ENCODE results near the gene ELMO1.

Gene ELMO1

GRCh38 chr7:37368540-37368939, 80.1 kb downstream of the ELMO1 start:
- no peak for DNase-seq (ENCODE audit: low read depth in 2 of 2)

- DNase-seq (ENCODE audit: low read depth in 2 of 2) = no peak
Measured at GRCh38 chr7:37367010-37367409, 81.7 kb downstream of the ELMO1 start.

- DNase-seq (ENCODE audit: low read depth in 2 of 2) = no peak
Measured at GRCh38 chr7:37366445-37366844, 82.2 kb downstream of the ELMO1 start.

GRCh38 chr7:37365405-37365804, 83.3 kb downstream of the ELMO1 start:
- DNase-seq (ENCODE audit: low read depth in 2 of 2) = no peak

- DNase-seq (ENCODE audit: low read depth in 2 of 2) = no peak
Measured at GRCh38 chr7:37364856-37365255, 83.8 kb downstream of the ELMO1 start.

GRCh38 chr7:37363536-37364491, 84.8 kb downstream of the ELMO1 start:
- no peak for DNase-seq (ENCODE audit: low read depth in 2 of 2)

GRCh38 chr7:37362802-37363201, 85.9 kb downstream of the ELMO1 start:
- DNase-seq (ENCODE audit: low read depth in 2 of 2) = no peak

- DNase-seq (ENCODE audit: low read depth in 2 of 2) = no peak
Measured at GRCh38 chr7:37360484-37360883, 88.2 kb downstream of the ELMO1 start.

- DNase-seq (ENCODE audit: low read depth in 2 of 2) = no peak
Measured at GRCh38 chr7:37359662-37360444, 88.8 kb downstream of the ELMO1 start.

GRCh38 chr7:37359180-37359579, 89.5 kb downstream of the ELMO1 start:
- no peak for DNase-seq (ENCODE audit: low read depth in 2 of 2)

GRCh38 chr7:37357637-37357996, 91.0 kb downstream of the ELMO1 start:
- no peak for DNase-seq (ENCODE audit: low read depth in 2 of 2)

- DNase-seq (ENCODE audit: low read depth in 2 of 2) = no peak
Measured at GRCh38 chr7:37356911-37357636, 91.6 kb downstream of the ELMO1 start.

- DNase-seq (ENCODE audit: low read depth in 2 of 2) = peak; percentile 57 to 70
Measured at GRCh38 chr7:37354656-37355131, 94.0 kb downstream of the ELMO1 start.

GRCh38 chr7:37353949-37354655, 94.6 kb downstream of the ELMO1 start:
- DNase-seq (ENCODE audit: low read depth in 2 of 2) = no peak

- DNase-seq (ENCODE audit: low read depth in 2 of 2) = peak; percentile 58 to 67
Measured at GRCh38 chr7:37352974-37353948, 95.4 kb downstream of the ELMO1 start.

GRCh38 chr7:37352251-37352880, 96.3 kb downstream of the ELMO1 start:
- no peak for DNase-seq (ENCODE audit: low read depth in 2 of 2)

GRCh38 chr7:37351716-37352115, 96.9 kb downstream of the ELMO1 start:
- DNase-seq (ENCODE audit: low read depth in 2 of 2) = no peak

- DNase-seq (ENCODE audit: low read depth in 2 of 2) = no peak
Measured at GRCh38 chr7:37349979-37350590, 98.6 kb downstream of the ELMO1 start.

- no peak for DNase-seq (ENCODE audit: low read depth in 2 of 2)
Measured at GRCh38 chr7:37348982-37349381, 99.7 kb downstream of the ELMO1 start.
